Activated CD8-positive, alpha-beta memory T cell treated with anti-CD3 and anti-CD28 coated beads for 24 hours (primary cell): Measurements from ENCODE around the gene CFHR4.
"Not testable (repeated sequence)": the region's sequence is repeated elsewhere in the genome, so short reads cannot be mapped to it uniquely, and the experiment has no call there.

Experiments
- DNase-seq: peaks from one replicate; pipeline ENCODE4 v3.0.0-alpha.2; 2020

The CFHR4 gene

GRCh38 chr1:196887515-196888239 lies at the start of gene CFHR4:
TSS of gene CFHR4 (plus strand) at chr1:196888052. CDS start at chr1:196888151, 99 bp downstream.
- DNase-seq: no peak

- DNase-seq: not testable (repeated sequence)
Measured at GRCh38 chr1:196849613-196850492, 38.0 kb upstream of the CFHR4 start.

GRCh38 chr1:196856053-196856452 lies 31.8 kb upstream of the CFHR4 start:
- no peak for DNase-seq

GRCh38 chr1:196857188-196857587 lies 30.7 kb upstream of the CFHR4 start:
- no peak for DNase-seq

GRCh38 chr1:196858811-196859210 lies 29.0 kb upstream of the CFHR4 start:
- DNase-seq: no peak

- DNase-seq: no peak
Measured at GRCh38 chr1:196860323-196860884, 27.4 kb upstream of the CFHR4 start.

- DNase-seq: no peak
Measured at GRCh38 chr1:196861429-196861828, 26.4 kb upstream of the CFHR4 start.

DNA sequence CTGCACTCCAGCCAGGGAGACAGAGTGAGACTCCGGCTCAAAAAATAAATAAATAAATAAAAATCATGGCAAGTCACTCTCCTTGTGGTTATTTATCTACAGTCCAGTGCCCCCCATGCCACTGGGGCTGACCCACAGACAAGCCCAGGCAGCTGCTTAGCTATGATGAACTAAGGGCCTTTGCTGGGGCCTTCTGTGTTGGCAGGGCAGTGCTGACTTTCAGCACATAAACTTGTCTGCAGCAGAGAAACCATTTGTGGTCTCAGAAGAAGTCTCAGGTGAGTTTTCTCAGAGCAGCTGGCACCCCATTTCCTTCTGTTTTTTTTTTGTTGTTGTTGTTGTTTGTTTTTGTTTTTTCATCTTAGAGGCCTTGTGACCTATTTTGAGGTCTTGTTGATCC lies 20.9 kb upstream of the CFHR4 start:
- DNase-seq: no peak

DNA sequence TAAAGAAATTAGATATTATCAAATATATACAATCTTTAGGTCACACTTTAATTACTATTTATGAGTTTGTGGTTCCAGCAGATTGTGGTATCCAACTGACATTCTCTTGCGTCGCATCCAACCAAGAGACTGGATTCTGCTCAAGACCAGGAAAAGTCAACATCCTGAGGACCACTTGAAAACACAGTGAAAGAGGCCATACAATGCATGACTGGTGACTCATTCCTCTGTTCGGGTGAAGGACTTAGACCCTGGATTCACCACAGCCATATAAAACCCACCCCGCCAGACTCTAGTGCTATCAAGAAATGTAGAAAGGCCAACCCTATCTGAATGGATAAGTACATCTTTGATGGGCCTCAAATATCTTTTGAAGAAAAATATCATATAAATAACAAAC lies 14.5 kb upstream of the CFHR4 start:
- DNase-seq: no peak

DNA sequence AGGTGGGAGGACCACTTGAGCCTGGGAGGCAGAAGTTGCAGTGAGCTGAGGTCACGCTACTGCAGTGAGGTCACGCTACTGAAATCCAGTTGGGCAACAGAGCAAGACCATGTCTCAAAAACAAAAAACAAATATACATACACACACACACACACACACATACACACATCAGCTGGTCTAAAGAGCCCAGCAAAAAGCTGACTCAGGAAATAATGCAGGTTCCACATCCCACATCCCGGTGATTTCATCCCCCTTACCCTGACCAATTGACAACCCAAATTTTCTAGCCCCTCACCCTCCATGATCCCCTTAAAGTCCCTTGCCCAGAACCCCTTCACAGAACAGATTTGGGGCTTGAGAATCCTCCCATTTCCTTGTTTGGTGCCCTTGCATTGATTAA lies 11.9 kb upstream of the CFHR4 start:
- no peak for DNase-seq

DNA sequence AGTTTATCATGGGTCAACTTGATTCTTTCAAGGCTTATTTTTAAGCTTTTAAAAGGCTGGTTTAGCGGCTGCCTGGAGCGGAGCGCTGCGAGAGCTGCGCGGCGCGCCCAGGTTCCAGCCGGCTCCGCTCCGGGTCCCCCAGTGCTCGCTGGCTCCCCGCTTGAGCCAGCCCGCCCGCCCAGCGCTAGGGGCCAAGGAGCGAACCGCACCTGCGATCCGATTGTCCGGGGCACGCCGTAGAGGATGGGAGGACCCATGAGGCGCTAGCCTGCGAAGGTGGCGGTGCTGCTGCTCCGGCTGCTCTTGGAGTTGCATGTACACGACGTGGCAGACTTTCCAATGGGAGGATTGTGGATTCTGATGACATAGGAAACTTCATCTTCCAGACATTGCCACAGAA lies 9.9 kb upstream of the CFHR4 start:
- DNase-seq: no peak

DNA sequence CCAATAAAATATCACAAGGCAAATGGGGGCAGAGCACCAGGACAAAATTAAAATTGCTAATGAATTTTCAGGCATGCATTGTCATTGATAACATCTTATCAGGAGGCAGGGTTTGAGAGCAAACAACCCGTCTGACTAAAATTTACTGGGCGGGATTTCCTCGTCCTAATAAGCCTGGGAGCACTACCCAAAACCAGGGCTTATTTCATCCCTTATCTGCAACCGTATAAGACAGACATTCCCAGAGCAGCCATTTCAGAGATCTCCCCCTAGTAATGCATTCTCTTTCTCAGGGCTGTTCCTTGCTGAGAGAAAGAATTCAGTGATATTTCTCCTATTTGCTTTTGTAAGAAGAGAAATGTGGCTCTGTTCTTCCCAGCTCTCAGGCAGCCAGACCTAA lies 1.3 kb upstream of the CFHR4 start:
- DNase-seq: not testable (repeated sequence)

DNA sequence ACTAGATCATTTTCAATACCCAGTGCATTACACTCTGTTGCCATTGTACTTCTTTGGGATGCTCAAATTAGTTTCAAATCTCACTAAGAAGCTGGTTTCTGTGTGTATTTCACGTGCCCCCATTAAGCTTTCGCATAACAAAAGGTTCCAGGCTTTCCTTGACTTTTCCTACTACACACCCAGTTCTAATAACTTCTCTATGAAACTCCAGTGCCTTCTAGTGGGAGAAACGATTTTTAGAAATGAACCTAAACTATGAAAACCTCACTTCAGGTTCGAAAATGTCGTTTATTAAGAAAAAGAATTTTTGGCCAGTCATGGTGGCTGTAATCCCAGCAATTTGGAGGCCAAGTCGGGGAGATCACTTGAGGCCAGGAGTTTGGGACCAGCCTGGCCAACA lies 2.8 kb downstream of the CFHR4 start:
- DNase-seq: no peak

- no peak for DNase-seq
Measured at GRCh38 chr1:196891251-196891650, 3.4 kb downstream of the CFHR4 start.

GRCh38 chr1:196896355-196896754 lies 8.5 kb downstream of the CFHR4 start:
- DNase-seq: no peak

DNA sequence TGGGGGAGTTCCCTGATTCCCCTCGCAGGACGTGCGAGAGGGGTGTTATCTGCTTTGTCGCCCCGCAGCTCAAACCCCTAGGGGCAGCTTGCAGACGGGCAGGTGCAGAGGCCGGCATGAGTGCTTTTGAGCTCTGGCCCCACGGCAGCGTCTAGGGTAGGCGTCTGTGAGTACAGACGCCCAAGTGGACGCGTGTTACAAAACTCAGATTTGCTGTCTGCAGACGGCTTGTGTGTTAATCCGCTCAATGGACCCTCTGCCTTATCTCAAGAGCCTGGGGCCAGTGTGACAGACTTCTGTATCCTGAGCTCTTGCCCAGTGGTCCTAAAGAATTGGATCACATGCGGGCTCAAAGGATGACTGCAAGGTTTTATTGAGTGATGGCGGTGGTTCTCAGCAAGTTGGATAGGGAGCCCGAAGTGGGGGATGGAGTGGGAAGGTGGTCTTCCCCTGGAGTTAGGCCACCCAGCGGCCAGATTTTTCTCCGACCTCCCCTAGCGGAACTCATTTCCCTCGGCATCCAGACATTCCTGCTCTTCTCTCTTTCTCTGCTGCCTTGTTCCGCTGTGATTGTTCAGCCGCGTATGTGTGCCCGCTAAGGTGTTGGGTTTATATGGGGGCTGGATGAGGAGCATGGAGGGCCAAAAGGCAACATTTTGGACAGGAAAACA lies 9.4 kb downstream of the CFHR4 start:
- no peak for DNase-seq

DNA sequence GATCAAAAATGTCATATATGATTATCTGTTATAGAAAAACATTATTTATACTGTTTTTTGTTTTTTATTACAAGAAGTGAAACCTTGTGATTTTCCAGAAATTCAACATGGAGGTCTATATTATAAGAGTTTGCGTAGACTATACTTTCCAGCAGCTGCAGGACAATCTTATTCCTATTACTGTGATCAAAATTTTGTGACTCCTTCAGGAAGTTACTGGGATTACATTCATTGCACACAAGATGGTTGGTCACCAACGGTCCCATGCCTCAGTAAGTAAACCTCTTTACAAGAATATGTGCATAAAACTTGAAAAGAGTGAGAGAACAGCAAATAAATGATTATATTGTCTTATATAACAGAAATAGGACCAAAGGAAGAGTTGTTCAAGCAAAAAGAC lies 14.5 kb downstream of the CFHR4 start:
- no peak for DNase-seq

- no peak for DNase-seq
Measured at GRCh38 chr1:196910215-196910614, 22.4 kb downstream of the CFHR4 start.

- not testable (repeated sequence) for DNase-seq
Measured at GRCh38 chr1:196912283-196912682, 24.4 kb downstream of the CFHR4 start.

- DNase-seq: not testable (repeated sequence)
Measured at GRCh38 chr1:196926839-196927238, 39.0 kb downstream of the CFHR4 start.

DNA sequence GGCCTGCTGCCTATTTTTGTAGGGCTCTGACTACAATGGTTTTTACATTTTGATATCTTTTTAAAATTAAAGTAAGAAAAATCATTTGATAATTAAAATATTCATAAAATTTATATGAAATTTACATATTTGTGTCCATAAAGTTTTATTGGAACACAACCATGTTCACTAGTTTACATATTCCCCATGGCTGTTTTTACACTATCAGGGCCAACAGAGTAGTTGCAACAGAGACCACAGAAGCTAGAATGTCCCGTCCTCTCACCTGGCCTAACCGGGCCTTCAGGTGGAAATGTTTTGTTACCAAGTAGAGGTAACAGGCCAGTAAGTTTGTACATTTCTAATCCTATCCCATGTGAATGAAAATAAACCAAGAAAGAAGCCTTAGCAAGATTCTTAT lies 45.0 kb downstream of the CFHR4 start:
- DNase-seq: not testable (repeated sequence)

DNA sequence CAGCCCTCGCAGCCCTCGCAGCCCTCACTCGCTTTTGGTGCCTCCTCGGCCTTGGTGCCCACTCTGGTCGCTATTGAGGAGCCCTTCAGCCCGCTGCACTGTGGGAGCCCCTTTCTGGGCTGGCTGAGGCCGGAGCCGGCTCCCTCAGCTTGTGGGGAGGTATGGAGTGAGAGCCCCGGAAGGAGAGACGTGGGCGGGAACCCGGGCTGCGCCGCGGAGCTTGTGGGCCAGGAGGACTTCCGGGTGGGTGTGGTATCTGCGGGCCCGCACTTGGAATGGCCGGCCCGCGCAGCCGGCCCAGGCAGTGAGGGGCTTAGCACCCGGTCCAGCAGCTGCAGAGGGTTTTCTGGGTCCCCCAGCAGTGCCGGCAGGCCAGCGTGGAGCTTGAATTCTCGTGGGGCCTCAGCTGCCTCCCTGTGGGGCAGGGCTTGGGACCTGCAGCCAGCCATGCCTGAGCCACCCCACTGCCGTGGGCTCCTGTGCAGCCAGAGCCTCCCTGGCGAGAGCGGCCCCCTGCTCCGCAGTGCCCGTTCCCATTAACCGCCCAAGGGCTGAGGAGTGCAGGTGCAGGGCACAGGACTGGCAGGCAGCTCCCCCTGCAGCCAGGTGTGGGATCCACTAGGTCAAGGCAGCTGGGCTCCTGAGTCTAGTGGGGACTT lies 45.8 kb downstream of the CFHR4 start:
- no peak for DNase-seq

GRCh38 chr1:196941474-196941873 lies 53.6 kb downstream of the CFHR4 start:
- not testable (repeated sequence) for DNase-seq
